GM18951 (cell line): ENCODE data around the gene MEIOB.
"Not testable (repeated sequence)": the region's sequence is repeated elsewhere in the genome, so short reads cannot be mapped to it uniquely, and the experiment has no call there.

Experiments
- POLR2A ChIP-seq: IDR thresholded peaks from 4 replicates; pipeline ENCODE4 v1.6.1; 2011; ENCODE audit warnings: mild to moderate bottlenecking; ENCODE audit not compliant: insufficient read length, insufficient read depth; ENCODE audit errors: extremely low read depth
- in situ Hi-C: fragments of 300-500 bp; cut with MboI; formaldehyde crosslinking; loops from one replicate; pipeline ENCODE4 v1.12.0; 2022; ENCODE audit warnings: low sequenced_read_pairs, mixed read lengths, inconsistent platforms; ENCODE audit not compliant: unreplicated experiment

The MEIOB gene

DNA sequence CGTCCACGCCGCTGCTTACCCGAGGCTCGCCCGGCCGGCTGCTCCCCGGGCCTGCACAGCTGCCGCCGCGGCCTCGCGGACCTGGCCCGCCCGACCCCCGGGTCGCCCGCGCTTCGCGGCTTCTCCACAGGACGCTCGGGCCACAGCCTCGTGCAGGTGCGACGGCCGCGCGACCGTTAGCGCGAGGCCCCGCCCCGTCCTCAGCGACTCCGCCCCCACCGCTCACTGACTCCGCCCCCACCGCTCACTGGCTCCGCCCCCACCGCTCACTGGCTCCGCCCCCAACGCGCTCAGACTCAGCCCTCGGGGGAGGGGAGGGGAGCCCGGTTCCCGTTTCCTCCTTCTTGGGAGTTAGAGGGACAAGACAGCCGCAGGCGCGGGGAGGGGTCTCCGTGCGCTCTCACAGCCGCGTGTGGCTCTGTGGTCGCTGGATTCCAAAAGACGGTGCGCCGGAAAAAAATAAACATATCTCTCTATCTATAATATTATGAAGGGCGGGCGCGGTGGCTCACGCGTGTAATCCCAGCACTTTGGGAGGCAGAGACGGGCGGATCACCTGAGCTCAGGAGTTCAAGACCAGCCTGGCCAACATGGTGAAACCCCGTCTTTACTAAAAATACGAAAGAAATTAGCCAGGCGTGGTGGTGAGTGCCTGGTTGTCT, at the start of gene MEIOB:
TSS of gene MEIOB (minus strand) at position 191 of the 662 bp plus-strand sequence. CDS start 3,989 bp downstream, outside the sequence.
- in situ Hi-C loops, result no loop called here
- no peak for TF ChIP-seq POLR2A

- in situ Hi-C loops, result no loop called here
- TF ChIP-seq POLR2A, result no peak
These were observed 48.8 kb upstream of the MEIOB start for GRCh38 chr16:1920727-1921171.

DNA sequence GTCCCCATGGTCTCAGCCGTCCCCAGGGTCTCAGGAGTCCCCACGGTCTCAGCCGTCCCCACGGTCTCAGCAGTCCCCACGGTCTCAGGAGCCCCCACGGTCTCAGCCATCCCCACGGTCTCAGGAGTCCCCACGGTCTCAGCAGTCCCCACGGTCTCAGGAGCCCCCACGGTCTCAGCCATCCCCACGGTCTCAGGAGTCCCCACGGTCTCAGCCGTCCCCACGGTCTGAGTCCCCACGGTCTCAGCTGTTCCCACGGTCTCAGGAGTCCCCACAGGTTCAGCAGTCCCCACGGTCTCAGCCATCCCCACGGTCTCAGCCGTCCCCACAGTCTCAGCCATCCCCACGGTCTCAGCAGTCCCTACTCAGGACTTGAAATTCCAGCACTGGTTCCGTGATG, 48.2 kb upstream of the MEIOB start:
- in situ Hi-C loops, result not testable (repeated sequence)

DNA sequence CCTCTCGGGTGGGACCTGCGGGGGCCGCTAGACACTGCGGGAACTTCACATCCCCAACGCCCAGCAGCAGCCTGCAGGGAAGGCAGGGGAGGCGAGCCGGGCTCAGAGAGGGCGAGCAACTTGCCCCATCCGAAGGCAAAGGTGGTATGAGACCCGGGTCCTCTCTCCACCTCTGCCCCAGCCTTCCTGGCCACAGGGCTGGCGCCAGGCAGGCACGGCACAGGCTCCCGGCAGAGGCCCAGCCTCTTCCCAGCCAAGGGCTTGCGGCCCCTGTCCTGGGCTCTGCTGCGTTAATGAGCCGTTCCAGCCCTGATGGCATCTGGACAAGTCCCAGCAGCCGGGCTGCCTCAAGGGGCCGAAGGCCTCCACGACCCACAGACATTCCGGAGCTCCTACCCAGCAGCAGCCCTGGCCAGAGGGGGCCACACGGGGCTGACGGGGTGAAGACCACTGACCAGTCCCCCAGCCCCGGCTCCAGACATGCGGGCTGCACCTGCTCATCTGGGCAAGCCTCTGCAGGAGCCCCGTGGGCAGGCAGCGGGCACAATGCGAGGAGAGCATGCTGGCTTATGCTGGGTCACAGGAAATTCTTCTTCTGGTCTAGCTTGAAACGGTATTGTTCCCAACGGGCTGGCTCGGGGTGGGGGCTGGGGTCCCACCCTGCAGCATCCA, 47.5 kb upstream of the MEIOB start:
- no peak for TF ChIP-seq POLR2A
- in situ Hi-C loops, result no loop called here

GRCh38 chr16:1918351-1919326, 46.7 kb upstream of the MEIOB start, which contains the start of gene HS3ST6:
Gene HS3ST6, minus strand, starts transcription at chr16:1918415. Its CDS starts 92 bp downstream, at chr16:1918323.
- TF ChIP-seq POLR2A, result no peak
- in situ Hi-C loops, result no loop called here

GRCh38 chr16:1917665-1918350, 45.8 kb upstream of the MEIOB start:
- no peak for TF ChIP-seq POLR2A
- in situ Hi-C loops, result no loop called here

GRCh38 chr16:1917056-1917664, 45.2 kb upstream of the MEIOB start:
- in situ Hi-C loops, result no loop called here
- TF ChIP-seq POLR2A, result no peak

DNA sequence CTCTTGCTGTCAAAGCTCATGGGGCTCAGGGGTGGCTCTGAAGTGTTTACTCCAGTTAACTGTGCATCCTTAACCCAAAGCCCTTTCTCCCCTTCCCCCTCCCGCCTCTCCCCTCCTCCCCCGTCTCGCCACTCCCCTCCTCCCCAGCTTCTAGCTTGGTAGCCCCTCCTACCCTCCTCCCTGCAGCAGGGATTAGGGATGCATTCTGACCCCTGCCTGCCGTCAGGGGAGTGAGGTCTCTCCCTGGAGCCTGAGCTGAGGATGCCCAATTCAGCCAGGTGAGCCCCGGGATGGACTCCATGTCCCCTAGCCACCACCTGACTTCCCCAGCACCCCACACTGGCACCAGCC, 44.7 kb upstream of the MEIOB start:
- in situ Hi-C loops, result no loop called here
- no peak for TF ChIP-seq POLR2A

GRCh38 chr16:1915732-1916639, 44.0 kb upstream of the MEIOB start:
- in situ Hi-C loops, result no loop called here
- TF ChIP-seq POLR2A, result no peak

- no peak for TF ChIP-seq POLR2A
- in situ Hi-C loops, result no loop called here
These were observed 43.0 kb upstream of the MEIOB start for GRCh38 chr16:1914988-1915387.

- in situ Hi-C loops, result no loop called here
- no peak for TF ChIP-seq POLR2A
These were observed 42.2 kb upstream of the MEIOB start for GRCh38 chr16:1914084-1914608.
